Fibroblast of peridontal ligament (primary cell): Measurements from ENCODE around the gene SNORC.

Experiments used
- DNase-seq: peaks from one replicate; pipeline ENCODE4 v3.0.0-alpha.2; 2010; ENCODE audit errors: extremely low read depth

SNORC gene

GRCh38 chr2:232882505-232883115, 12.5 kb downstream of the SNORC start:
- DNase-seq: no peak

DNA sequence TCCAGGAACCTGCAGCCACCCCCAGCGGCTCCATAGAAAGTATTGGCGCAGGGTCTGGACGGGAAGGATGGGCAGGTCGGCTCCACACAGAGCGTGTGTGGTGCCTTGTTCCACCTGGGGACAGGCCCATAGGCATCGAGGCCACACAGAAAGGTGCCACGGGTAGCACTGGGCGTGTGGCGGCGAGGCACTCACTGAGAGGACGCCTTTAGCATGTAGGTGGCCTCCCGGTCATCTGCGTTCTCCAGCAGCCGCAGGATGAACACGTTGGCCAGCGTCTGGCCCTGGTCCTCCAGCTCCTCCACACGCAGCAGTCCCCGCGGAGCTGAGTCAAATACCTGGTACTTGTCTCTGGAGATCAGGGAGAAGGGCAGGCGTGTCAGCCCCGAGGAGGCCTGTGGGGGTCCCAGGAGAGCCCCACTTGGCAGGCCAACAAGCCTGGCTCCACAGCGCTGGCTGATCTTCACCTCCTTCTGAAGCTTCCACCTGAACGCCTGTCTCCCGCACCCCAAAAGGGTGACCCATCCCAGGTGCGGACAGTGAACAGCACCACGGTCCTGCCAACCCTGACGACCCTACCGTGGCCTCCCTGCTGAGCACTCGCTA, 13.2 kb downstream of the SNORC start:
- no peak for DNase-seq

DNA sequence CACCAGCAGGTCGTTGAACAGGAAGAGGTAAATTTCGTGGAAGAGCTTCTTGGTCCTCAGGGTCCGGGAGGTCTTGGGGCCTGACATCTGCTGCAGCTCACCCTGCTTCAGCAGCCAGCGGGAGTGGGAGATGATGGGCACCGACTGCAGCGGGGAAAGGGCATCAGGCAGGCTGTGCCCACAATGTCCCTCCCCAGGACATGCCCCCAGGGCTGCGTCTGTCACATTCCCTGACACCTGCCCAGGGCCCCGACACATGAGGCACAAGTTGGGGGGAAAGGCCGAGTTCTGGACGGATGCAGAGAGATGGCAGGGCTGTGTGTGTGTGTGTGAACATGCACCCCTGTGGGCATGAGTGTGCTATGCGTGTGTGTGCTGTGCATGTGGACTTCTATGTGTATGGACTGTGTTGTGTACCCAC, 13.9 kb downstream of the SNORC start:
- no peak for DNase-seq

DNA sequence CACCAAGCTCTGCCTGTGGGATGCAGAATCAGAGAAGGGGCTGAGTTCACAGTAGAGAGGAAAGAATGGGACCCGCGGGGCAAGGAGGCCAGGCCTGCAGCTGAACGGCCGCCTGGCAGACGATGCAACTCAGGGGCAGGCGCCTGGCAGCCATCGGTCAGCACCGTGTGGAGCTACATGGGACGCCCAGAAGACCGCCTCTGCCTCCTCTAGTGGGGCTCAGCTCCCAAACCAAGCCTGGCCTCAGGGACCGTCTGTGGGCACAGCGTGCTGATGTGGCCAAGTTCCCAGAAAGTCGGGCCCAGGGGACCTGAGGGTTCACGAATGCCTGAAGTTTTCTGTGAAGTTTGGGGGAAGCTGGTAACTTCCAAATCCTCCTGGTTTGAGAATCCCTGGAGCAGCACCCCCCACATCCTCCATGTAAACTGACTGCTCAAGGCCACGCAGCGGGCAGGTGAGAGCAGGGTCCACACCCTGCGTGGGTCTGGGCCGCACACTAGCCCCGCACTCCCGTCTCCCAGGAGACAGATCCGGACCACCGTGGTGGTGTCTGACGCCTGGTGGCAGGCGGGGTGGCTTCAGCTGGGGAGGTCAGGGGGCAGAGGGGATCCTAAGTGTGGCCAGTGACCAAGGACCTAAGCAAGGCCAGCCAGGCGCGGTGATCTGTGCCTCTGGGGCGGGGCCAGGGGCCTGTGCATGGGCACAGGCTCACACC, 14.6 kb downstream of the SNORC start:
- DNase-seq: peak; percentile 15

GRCh38 chr2:232885264-232885961, 15.3 kb downstream of the SNORC start:
- DNase-seq: no peak

GRCh38 chr2:232886176-232886575, 16.1 kb downstream of the SNORC start:
- no peak for DNase-seq

DNA sequence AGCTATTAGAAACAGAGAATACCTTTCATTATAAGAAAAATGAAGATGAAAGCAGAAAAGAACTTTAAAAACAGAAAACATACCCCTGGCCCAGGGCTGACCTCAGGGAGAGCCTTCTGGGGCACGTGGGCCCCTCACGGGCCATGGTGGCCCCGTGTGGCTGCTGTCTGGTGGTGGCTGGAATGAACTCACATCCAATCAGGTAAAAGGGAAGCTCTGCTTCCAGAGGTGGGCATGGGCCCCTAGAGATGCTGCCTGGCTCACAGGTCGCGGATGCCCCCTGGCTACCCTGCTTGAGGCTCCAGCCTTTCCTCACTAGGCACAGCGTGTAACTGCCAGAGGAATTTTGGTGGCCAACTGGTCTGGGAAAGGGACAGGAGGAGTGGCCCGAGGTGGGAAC, 16.6 kb downstream of the SNORC start:
- DNase-seq: no peak

DNA sequence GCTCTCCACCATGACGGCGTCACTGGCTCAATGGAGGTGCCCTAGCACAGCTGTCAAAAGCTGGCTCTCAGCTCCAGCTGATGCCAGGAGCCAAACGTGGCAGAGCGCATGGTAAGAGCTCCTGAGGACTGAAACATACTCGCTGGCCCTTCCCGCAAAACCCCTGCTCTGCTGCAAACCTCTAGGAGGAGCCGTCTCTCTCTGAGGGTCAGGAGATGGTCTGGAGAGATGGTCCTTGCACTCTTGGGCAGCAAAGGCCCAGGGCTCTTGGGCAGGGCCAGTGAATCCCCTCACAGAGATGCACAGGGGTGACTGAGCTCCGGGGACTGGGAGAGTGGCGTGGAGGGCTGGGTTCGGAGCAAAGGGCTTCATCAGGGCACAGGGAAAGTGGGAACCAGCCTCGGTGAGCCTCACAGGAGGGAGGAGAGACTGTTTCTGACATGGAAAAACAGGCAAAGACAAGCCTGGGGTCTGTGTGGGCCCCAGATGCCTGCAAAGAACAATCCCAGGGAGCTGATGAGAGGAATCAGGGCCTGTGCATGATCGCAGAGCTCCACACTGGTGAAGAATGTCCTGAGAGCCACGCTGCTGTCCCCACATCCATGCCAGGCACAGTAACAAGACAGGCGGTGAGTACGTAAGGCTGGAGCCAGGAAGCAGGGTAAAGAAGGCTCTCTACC, 17.2 kb downstream of the SNORC start:
- no peak for DNase-seq

- no peak for DNase-seq
Measured at GRCh38 chr2:232888099-232888836, 18.2 kb downstream of the SNORC start.

GRCh38 chr2:232888839-232889529, 18.9 kb downstream of the SNORC start:
- DNase-seq: no peak

- DNase-seq: no peak
Measured at GRCh38 chr2:232889876-232890401, 19.9 kb downstream of the SNORC start.

- no peak for DNase-seq
Measured at GRCh38 chr2:232890536-232890895, 20.5 kb downstream of the SNORC start.

GRCh38 chr2:232890896-232891601, 21.0 kb downstream of the SNORC start:
- DNase-seq: no peak

- peak; percentile 47 for DNase-seq
Measured at GRCh38 chr2:232891621-232892071, 21.6 kb downstream of the SNORC start.

DNA sequence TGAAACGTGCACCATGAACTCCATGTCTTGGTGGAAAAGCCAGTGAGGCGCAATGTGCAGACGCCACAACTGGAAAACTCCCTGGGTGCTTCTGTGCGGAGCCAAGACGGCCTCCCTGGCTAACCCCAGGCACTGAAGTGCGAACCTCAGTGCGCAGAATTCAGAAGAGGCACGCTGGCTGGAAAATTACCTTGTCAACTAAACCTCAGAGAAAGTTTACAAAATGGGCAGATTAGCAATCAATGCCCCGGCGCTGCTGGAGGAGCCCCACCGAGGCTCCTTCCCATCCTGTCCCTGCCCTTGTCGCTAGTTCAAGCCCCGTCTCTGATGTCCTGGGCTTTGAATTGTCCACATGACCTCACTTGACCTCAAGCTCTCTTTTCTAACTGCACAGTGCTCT, 22.2 kb downstream of the SNORC start:
- no peak for DNase-seq

GRCh38 chr2:232892843-232893242, 22.8 kb downstream of the SNORC start:
- no peak for DNase-seq

DNA sequence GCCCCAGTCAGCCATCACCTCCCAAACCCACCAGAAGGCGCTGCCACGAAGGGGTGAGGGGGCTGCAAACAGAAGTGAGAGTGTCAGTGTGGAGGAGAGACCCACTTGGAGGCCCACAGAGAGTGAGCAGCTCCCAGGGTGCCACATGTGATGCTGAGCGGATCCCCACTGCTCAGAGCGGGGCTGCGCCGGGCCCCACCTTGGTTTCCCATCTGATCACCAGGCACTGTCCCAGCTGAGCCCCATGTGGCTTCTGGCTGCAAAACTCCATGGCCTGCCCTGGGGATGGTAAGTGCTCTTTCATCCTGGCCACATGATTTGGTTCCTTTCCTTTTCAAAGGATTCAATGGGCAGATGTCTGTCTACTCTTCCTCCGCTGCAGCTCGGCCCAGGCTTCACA, 23.8 kb downstream of the SNORC start:
- DNase-seq: no peak

DNA sequence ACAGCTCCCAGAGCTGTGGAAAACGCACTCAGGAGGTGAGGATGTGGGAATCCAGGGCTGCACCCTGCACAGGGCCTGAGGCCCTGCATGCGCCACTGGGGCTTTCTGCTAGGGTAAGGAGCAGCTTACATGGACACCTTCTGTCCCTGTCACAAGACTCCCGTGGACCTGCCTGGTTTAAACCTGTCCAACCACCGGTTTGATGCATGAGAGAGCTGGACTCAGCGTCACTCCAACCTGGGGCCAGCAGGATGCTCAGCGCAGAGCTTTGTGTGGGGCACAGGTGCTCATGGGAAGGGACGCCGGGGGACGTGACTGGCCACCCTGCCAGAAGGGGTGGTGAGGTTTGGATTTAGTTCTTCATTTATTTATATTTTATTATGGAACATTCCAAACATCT, 24.2 kb downstream of the SNORC start:
- DNase-seq: no peak

- DNase-seq: no peak
Measured at GRCh38 chr2:232894746-232895145, 24.7 kb downstream of the SNORC start.

- DNase-seq: no peak
Measured at GRCh38 chr2:232896111-232896510, 26.0 kb downstream of the SNORC start.
